Measurements from ENCODE around the gene MUC20.

DNA sequence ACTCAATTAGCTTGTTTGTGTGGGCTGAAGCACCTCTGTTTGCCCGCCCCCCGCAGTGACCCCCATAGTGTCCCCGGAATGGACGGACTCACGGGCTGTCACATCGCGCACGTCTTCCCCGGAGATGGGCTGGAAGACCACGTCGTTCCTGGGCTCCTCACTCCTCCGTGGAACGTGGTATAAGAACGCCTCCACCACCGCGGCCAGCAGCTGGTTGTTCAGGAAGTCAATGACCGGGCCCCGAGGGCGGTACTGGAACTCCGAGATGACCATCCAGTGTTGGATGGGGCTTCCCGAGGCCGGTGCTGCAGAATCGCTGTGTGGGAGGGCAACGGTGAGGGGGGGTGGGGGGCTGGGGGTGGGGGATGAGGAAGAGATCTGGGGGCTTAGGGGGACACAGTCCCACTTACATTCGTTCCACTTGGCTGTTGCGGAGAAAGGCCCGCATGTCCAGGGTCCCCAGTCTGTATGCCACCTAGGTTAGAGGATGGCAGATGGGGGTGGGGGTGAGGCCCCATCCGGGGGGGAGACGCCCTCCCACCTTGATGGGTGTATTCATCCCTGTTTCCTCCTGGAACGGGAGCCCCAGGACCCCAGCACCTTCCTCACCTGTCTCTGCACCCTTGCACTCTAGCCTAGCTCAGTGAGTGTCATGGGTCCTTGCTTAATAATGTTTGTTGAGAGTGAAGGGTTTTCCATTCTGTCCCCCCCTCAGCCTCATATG is 30.2 kb downstream of the MUC20 start:
- TF ChIP-seq YY1 (IDR thresholded peaks at IDR 0.05): no peak
- TF ChIP-seq CTCF (IDR thresholded peaks at IDR 0.05; ENCODE audit: low read depth, low read length, missing input control): no peak
- no peak for TF ChIP-seq RAD21 (IDR thresholded peaks at IDR 0.05)
- no peak for TF ChIP-seq GABPA (IDR thresholded peaks at IDR 0.05 in 1 of 2, conservative IDR thresholded peaks at IDR 0.05 in 1 of 2)
- TF ChIP-seq, protein P1, sequence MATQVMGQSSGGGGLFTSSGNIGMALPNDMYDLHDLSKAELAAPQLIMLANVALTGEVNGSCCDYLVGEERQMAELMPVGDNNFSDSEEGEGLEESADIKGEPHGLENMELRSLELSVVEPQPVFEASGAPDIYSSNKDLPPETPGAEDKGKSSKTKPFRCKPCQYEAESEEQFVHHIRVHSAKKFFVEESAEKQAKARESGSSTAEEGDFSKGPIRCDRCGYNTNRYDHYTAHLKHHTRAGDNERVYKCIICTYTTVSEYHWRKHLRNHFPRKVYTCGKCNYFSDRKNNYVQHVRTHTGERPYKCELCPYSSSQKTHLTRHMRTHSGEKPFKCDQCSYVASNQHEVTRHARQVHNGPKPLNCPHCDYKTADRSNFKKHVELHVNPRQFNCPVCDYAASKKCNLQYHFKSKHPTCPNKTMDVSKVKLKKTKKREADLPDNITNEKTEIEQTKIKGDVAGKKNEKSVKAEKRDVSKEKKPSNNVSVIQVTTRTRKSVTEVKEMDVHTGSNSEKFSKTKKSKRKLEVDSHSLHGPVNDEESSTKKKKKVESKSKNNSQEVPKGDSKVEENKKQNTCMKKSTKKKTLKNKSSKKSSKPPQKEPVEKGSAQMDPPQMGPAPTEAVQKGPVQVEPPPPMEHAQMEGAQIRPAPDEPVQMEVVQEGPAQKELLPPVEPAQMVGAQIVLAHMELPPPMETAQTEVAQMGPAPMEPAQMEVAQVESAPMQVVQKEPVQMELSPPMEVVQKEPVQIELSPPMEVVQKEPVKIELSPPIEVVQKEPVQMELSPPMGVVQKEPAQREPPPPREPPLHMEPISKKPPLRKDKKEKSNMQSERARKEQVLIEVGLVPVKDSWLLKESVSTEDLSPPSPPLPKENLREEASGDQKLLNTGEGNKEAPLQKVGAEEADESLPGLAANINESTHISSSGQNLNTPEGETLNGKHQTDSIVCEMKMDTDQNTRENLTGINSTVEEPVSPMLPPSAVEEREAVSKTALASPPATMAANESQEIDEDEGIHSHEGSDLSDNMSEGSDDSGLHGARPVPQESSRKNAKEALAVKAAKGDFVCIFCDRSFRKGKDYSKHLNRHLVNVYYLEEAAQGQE (IDR thresholded peaks at IDR 0.05): no peak
- no peak for TF ChIP-seq TAF1 (conservative IDR thresholded peaks at IDR 0.05)
- TF ChIP-seq ATF3 (IDR thresholded peaks at IDR 0.05): no peak
- no peak for TF ChIP-seq SP1 (IDR thresholded peaks at IDR 0.05)
- no peak for TF ChIP-seq EGR1 (IDR thresholded peaks at IDR 0.05; ENCODE audit: low read depth in 2 of 2)
- TF ChIP-seq FOXA1 (IDR thresholded peaks at IDR 0.05): no peak
- TF ChIP-seq MAX (IDR thresholded peaks at IDR 0.05): no peak
- TF ChIP-seq JUND (IDR thresholded peaks at IDR 0.05): no peak
- TF ChIP-seq FOXA2 (IDR thresholded peaks at IDR 0.05): no peak
